ENCODE measurements around the gene TLE4.

DNA sequence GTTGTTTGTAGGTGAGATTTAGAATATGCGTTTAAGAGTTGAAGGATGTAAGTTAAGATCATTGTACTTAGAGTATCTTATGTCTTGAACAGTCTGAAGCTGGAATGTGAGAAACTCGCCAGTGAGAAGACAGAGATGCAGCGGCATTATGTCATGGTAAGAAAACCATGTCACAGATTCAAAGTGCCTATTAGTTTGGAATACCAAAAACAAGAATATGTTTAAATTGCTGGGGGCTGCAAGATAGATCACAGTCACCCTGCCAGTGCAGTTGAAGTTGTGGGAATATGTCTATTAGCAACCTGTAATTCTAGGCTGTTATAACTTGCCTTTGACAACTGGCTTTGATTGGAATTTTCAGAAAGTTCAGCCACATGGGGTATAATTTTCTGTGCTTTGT is 3.0 kb downstream of the TLE4 start:
- TF ChIP-seq, protein P1, sequence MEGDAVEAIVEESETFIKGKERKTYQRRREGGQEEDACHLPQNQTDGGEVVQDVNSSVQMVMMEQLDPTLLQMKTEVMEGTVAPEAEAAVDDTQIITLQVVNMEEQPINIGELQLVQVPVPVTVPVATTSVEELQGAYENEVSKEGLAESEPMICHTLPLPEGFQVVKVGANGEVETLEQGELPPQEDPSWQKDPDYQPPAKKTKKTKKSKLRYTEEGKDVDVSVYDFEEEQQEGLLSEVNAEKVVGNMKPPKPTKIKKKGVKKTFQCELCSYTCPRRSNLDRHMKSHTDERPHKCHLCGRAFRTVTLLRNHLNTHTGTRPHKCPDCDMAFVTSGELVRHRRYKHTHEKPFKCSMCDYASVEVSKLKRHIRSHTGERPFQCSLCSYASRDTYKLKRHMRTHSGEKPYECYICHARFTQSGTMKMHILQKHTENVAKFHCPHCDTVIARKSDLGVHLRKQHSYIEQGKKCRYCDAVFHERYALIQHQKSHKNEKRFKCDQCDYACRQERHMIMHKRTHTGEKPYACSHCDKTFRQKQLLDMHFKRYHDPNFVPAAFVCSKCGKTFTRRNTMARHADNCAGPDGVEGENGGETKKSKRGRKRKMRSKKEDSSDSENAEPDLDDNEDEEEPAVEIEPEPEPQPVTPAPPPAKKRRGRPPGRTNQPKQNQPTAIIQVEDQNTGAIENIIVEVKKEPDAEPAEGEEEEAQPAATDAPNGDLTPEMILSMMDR (conservative IDR thresholded peaks at IDR 0.05; ENCODE audit: low read depth in 2 of 2): no peak
- TF ChIP-seq POLR2AphosphoS5 (IDR thresholded peaks at IDR 0.05; ENCODE audit: low read depth): no peak
- TF ChIP-seq EZH2phosphoT487 (IDR thresholded peaks at IDR 0.05; ENCODE audit: unreplicated experiment): no peak
- TF ChIP-seq, protein P2, sequence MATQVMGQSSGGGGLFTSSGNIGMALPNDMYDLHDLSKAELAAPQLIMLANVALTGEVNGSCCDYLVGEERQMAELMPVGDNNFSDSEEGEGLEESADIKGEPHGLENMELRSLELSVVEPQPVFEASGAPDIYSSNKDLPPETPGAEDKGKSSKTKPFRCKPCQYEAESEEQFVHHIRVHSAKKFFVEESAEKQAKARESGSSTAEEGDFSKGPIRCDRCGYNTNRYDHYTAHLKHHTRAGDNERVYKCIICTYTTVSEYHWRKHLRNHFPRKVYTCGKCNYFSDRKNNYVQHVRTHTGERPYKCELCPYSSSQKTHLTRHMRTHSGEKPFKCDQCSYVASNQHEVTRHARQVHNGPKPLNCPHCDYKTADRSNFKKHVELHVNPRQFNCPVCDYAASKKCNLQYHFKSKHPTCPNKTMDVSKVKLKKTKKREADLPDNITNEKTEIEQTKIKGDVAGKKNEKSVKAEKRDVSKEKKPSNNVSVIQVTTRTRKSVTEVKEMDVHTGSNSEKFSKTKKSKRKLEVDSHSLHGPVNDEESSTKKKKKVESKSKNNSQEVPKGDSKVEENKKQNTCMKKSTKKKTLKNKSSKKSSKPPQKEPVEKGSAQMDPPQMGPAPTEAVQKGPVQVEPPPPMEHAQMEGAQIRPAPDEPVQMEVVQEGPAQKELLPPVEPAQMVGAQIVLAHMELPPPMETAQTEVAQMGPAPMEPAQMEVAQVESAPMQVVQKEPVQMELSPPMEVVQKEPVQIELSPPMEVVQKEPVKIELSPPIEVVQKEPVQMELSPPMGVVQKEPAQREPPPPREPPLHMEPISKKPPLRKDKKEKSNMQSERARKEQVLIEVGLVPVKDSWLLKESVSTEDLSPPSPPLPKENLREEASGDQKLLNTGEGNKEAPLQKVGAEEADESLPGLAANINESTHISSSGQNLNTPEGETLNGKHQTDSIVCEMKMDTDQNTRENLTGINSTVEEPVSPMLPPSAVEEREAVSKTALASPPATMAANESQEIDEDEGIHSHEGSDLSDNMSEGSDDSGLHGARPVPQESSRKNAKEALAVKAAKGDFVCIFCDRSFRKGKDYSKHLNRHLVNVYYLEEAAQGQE (IDR thresholded peaks at IDR 0.05; ENCODE audit: unreplicated experiment): no peak
- no peak for TF ChIP-seq EZH2 (IDR thresholded peaks at IDR 0.05; ENCODE audit: low read depth, unreplicated experiment)
- TF ChIP-seq CREB1 (CRISPR knock-in tag; IDR thresholded peaks at IDR 0.05; ENCODE audit: low read depth): no peak
- no peak for TF ChIP-seq ZNF114 (CRISPR knock-in tag; IDR thresholded peaks at IDR 0.05)

Data from GM23338 (cell line).